Measurements from ENCODE around the gene ZNF415.
"Not testable (repeated sequence)": the region's sequence is repeated elsewhere in the genome, so short reads cannot be mapped to it uniquely, and the experiment has no call there.

ZNF415 gene

GRCh38 chr19:53147645-53148044, 14.9 kb upstream of the ZNF415 start:
- peaks cover 34 to 74% (median 55%) of the 10 kb centered on the region in 5 donors for H3K9me3 ChIP-seq (ENCODE audit: control insufficient read depth in 5 of 5, low read length in 5 of 5)
- H3K36me3 ChIP-seq (ENCODE audit: control insufficient read depth in 5 of 5, insufficient read depth in 5 of 5, low read length in 5 of 5) = peaks cover 37 to 70% (median 61%) of the 10 kb centered on the region in 5 donors
- H3K27me3 ChIP-seq (ENCODE audit: control insufficient read depth in 5 of 5, insufficient read depth in 4 of 5, low read length in 5 of 5) = no peaks in the 10 kb centered on the region
- no peak overlapping the region for H3K9ac ChIP-seq (ENCODE audit: low read length in 5 of 5)
- no peak overlapping the region for H3K27ac ChIP-seq (ENCODE audit: low read depth, low read length)
- no peaks in the 10 kb centered on the region for H3K4me1 ChIP-seq (ENCODE audit: control insufficient read depth in 5 of 5, insufficient read depth in 5 of 5, low read length in 5 of 5)
- H3K4me3 ChIP-seq (ENCODE audit: low read depth in 1 of 5, low read length in 5 of 5) = peak overlapping the region in 2 of 5 donors; percentile 3 to 14

DNA sequence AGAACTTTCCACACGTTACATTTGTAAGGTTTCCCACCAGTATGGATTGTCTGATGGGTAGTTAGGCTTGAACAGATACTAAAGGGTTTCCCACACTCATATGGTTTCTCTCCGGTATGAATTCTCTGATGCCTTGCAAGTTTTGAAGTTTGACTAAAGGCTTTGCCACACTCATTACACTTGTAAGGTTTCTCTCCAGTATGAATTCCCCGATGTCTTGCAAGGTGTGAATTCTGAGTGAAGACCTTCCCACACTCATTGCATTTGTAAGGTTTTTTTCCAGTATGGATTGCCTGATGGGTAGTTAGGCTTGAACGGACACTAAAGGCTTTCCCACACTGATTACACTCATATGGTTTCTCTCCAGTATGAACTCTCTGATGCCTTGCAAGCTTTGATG, 7.6 kb upstream of the ZNF415 start:
- no peak overlapping the region for H3K27ac ChIP-seq (ENCODE audit: low read depth, low read length)
- peaks cover 28 to 36% (median 30%) of the 10 kb centered on the region in 5 donors for H3K36me3 ChIP-seq (ENCODE audit: control insufficient read depth in 5 of 5, insufficient read depth in 5 of 5, low read length in 5 of 5)
- H3K27me3 ChIP-seq (ENCODE audit: control insufficient read depth in 5 of 5, insufficient read depth in 4 of 5, low read length in 5 of 5) = no peaks in the 10 kb centered on the region
- no peaks in the 10 kb centered on the region for H3K4me1 ChIP-seq (ENCODE audit: control insufficient read depth in 5 of 5, insufficient read depth in 5 of 5, low read length in 5 of 5)
- H3K9ac ChIP-seq (ENCODE audit: low read length in 5 of 5) = no peak overlapping the region
- peak overlapping the region; percentile 34 to 57 (median 55) for H3K4me3 ChIP-seq (ENCODE audit: low read depth in 1 of 5, low read length in 5 of 5)
- peaks cover 46 to 80% (median 71%) of the 10 kb centered on the region in 5 donors for H3K9me3 ChIP-seq (ENCODE audit: control insufficient read depth in 5 of 5, low read length in 5 of 5)

DNA sequence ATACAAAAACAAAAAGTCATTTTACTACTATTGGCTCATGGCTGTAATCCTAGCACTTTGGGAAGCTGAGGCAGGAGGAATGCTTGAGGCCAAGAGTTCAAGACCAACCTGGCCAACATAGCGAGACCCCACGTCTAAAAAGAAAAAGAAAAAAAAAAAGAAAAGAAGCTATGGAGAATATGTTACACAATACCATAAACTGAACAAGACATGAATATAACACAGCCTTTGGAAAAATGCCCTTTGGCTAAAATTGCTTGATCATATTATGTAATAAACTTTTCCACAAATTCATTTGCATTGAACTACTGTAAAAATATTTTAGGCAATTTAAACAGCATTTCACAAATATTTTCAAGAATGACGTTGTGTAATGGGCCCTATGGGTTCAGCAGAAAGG, 3.7 kb upstream of the ZNF415 start:
- H3K9me3 ChIP-seq (ENCODE audit: control insufficient read depth in 5 of 5, low read length in 5 of 5) = peaks cover 28 to 59% (median 41%) of the 10 kb centered on the region in 5 donors

GRCh38 chr19:53131727-53132126, 983 bp downstream of the ZNF415 start:
- H3K36me3 ChIP-seq (ENCODE audit: control insufficient read depth in 5 of 5, insufficient read depth in 5 of 5, low read length in 5 of 5) = peaks cover 0 to 2% (median 0%) of the 10 kb centered on the region in 5 donors
- H3K27ac ChIP-seq (ENCODE audit: low read depth, low read length) = no peak overlapping the region
- H3K4me3 ChIP-seq (ENCODE audit: low read depth in 1 of 5, low read length in 5 of 5) = peak overlapping the region; percentile 60 to 84 (median 80)
- peaks cover 2 to 25% (median 22%) of the 10 kb centered on the region in 5 donors for H3K4me1 ChIP-seq (ENCODE audit: control insufficient read depth in 5 of 5, insufficient read depth in 5 of 5, low read length in 5 of 5)
- H3K9ac ChIP-seq (ENCODE audit: low read length in 5 of 5) = peak overlapping the region in 4 of 5 donors; percentile 7 to 81 (median 74)
- peaks cover 0 to 16% (median 2%) of the 10 kb centered on the region in 5 donors for H3K9me3 ChIP-seq (ENCODE audit: control insufficient read depth in 5 of 5, low read length in 5 of 5)
- no peaks in the 10 kb centered on the region for H3K27me3 ChIP-seq (ENCODE audit: control insufficient read depth in 5 of 5, insufficient read depth in 4 of 5, low read length in 5 of 5)

More for the DNA sequence above, 3.7 kb upstream of the ZNF415 start:
- Histone ChIP-seq H3K36me3 (ENCODE audit: control insufficient read depth in 5 of 5, insufficient read depth in 5 of 5, low read length in 5 of 5) (peaks cover 4 to 10% (median 4%) of the 10 kb centered on the region in 5 donors), H3K27me3 (ENCODE audit: control insufficient read depth in 5 of 5, insufficient read depth in 4 of 5, low read length in 5 of 5) (no peaks in the 10 kb centered on the region), H3K27ac (ENCODE audit: low read depth, low read length) (no peak overlapping the region), H3K9ac (ENCODE audit: low read length in 5 of 5) (no peak overlapping the region), H3K4me1 (ENCODE audit: control insufficient read depth in 5 of 5, insufficient read depth in 5 of 5, low read length in 5 of 5) (peaks cover 2 to 19% (median 17%) of the 10 kb centered on the region in 5 donors), H3K4me3 (ENCODE audit: low read depth in 1 of 5, low read length in 5 of 5) (no peak overlapping the region)

- Histone ChIP-seq H3K4me3 (ENCODE audit: low read depth in 1 of 5, low read length in 5 of 5) (peak overlapping the region in 1 of 5 donors; percentile 83), H3K36me3 (ENCODE audit: control insufficient read depth in 5 of 5, insufficient read depth in 5 of 5, low read length in 5 of 5) (peaks cover 0 to 2% (median 0%) of the 10 kb centered on the region in 5 donors), H3K9ac (ENCODE audit: low read length in 5 of 5) (no peak overlapping the region), H3K4me1 (ENCODE audit: control insufficient read depth in 5 of 5, insufficient read depth in 5 of 5, low read length in 5 of 5) (peaks cover 2 to 25% (median 22%) of the 10 kb centered on the region in 5 donors), H3K27ac (ENCODE audit: low read depth, low read length) (no peak overlapping the region), H3K9me3 (ENCODE audit: control insufficient read depth in 5 of 5, low read length in 5 of 5) (peaks cover 0 to 12% (median 0%) of the 10 kb centered on the region in 5 donors), H3K27me3 (ENCODE audit: control insufficient read depth in 5 of 5, insufficient read depth in 4 of 5, low read length in 5 of 5) (no peaks in the 10 kb centered on the region)
These were observed 1.6 kb downstream of the ZNF415 start for GRCh38 chr19:53131085-53131590.

DNA sequence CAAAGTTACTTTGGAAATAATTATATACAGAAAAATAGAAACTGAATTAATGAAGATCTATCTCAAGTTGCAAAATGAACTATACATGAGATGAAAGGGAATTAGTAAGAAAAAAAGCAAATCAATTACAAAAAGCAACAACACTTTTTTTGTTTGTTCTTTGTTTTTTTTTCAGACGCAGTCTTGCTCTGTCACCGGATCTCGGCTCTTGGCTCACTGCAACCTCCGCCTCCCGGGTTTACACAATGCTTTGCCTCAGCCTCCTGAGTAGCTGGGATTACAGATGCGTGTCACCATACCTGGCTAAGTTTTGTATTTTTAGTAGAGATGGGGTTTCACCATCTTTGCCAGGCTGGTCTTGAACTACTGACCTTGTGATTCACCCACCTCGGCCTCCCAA, 2.2 kb downstream of the ZNF415 start:
- H3K4me3 ChIP-seq (ENCODE audit: low read depth in 1 of 5, low read length in 5 of 5) = no peak overlapping the region
- peaks cover 0 to 2% (median 0%) of the 10 kb centered on the region in 5 donors for H3K36me3 ChIP-seq (ENCODE audit: control insufficient read depth in 5 of 5, insufficient read depth in 5 of 5, low read length in 5 of 5)
- H3K27ac ChIP-seq (ENCODE audit: low read depth, low read length) = no peak overlapping the region
- H3K9me3 ChIP-seq (ENCODE audit: control insufficient read depth in 5 of 5, low read length in 5 of 5) = peaks cover 0 to 11% (median 0%) of the 10 kb centered on the region in 5 donors
- no peak overlapping the region for H3K9ac ChIP-seq (ENCODE audit: low read length in 5 of 5)
- peaks cover 2 to 25% (median 22%) of the 10 kb centered on the region in 5 donors for H3K4me1 ChIP-seq (ENCODE audit: control insufficient read depth in 5 of 5, insufficient read depth in 5 of 5, low read length in 5 of 5)
- no peaks in the 10 kb centered on the region for H3K27me3 ChIP-seq (ENCODE audit: control insufficient read depth in 5 of 5, insufficient read depth in 4 of 5, low read length in 5 of 5)

GRCh38 chr19:53126733-53127526, 5.8 kb downstream of the ZNF415 start:
- Histone ChIP-seq H3K4me1 (ENCODE audit: control insufficient read depth in 5 of 5, insufficient read depth in 5 of 5, low read length in 5 of 5) (peaks cover 2 to 13% (median 10%) of the 10 kb centered on the region in 5 donors), H3K36me3 (ENCODE audit: control insufficient read depth in 5 of 5, insufficient read depth in 5 of 5, low read length in 5 of 5) (peaks cover 0 to 12% (median 0%) of the 10 kb centered on the region in 5 donors)
- not testable (repeated sequence) for H3K27ac ChIP-seq (ENCODE audit: low read depth, low read length); H3K27me3 ChIP-seq (ENCODE audit: control insufficient read depth in 5 of 5, insufficient read depth in 4 of 5, low read length in 5 of 5); H3K9me3 ChIP-seq (ENCODE audit: control insufficient read depth in 5 of 5, low read length in 5 of 5); H3K4me3 ChIP-seq (ENCODE audit: low read depth in 1 of 5, low read length in 5 of 5); H3K9ac ChIP-seq (ENCODE audit: low read length in 5 of 5)

GRCh38 chr19:53123400-53123799, 9.3 kb downstream of the ZNF415 start:
- Histone ChIP-seq H3K27ac (ENCODE audit: low read depth, low read length) (no peak overlapping the region), H3K27me3 (ENCODE audit: control insufficient read depth in 5 of 5, insufficient read depth in 4 of 5, low read length in 5 of 5) (no peaks in the 10 kb centered on the region), H3K36me3 (ENCODE audit: control insufficient read depth in 5 of 5, insufficient read depth in 5 of 5, low read length in 5 of 5) (peaks cover 0 to 12% (median 3%) of the 10 kb centered on the region in 5 donors), H3K4me3 (ENCODE audit: low read depth in 1 of 5, low read length in 5 of 5) (no peak overlapping the region), H3K9ac (ENCODE audit: low read length in 5 of 5) (no peak overlapping the region), H3K9me3 (ENCODE audit: control insufficient read depth in 5 of 5, low read length in 5 of 5) (no peaks in the 10 kb centered on the region), H3K4me1 (ENCODE audit: control insufficient read depth in 5 of 5, insufficient read depth in 5 of 5, low read length in 5 of 5) (peaks cover 0 to 4% (median 0%) of the 10 kb centered on the region in 5 donors)

DNA sequence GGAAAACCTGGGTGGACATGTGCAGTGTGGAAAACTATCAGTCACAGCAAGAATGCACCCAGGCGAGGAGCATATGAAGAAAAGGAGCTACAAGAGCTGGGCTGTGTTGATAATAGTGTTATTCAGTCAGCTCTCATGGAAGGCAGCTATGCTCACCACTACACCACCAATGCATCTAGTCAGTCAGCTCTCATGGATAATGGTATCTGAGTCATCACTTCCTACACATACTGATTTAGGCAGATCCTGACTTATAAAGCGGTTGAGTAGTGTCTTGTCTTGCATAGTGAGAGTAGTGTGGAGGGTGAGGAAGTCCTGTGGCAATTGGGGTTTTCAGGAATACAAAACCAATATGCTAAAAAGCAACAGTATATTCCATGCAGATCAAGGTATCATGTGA, 20.4 kb downstream of the ZNF415 start:
- Histone ChIP-seq H3K36me3 (ENCODE audit: control insufficient read depth in 5 of 5, insufficient read depth in 5 of 5, low read length in 5 of 5) (peaks cover 28 to 44% (median 31%) of the 10 kb centered on the region in 5 donors), H3K9me3 (ENCODE audit: control insufficient read depth in 5 of 5, low read length in 5 of 5) (peaks cover 3 to 21% (median 8%) of the 10 kb centered on the region in 5 donors), H3K9ac (ENCODE audit: low read length in 5 of 5) (no peak overlapping the region), H3K4me3 (ENCODE audit: low read depth in 1 of 5, low read length in 5 of 5) (no peak overlapping the region), H3K27me3 (ENCODE audit: control insufficient read depth in 5 of 5, insufficient read depth in 4 of 5, low read length in 5 of 5) (no peaks in the 10 kb centered on the region), H3K27ac (ENCODE audit: low read depth, low read length) (no peak overlapping the region), H3K4me1 (ENCODE audit: control insufficient read depth in 5 of 5, insufficient read depth in 5 of 5, low read length in 5 of 5) (no peaks in the 10 kb centered on the region)

DNA sequence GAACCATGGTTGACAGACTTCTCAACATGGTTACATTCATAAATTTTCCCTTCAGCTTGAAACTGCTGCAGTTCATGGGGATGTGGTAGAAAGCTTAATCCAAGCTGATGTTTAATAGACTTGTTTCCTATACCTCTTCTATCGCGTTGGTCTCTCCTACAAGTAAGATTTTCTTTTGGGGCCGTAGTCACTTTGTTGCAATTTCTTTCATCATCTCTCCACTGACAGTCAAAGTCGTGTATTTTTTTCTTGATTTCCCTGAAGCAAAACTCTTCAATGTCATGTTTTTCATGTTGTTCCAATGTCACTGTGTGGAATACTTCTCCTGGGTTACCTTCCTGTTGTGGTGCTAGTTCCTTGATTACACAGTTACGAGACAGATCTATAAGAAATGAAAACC, 23.2 kb downstream of the ZNF415 start:
- H3K27ac ChIP-seq (ENCODE audit: low read depth, low read length) = no peak overlapping the region
- peaks cover 21 to 29% (median 24%) of the 10 kb centered on the region in 5 donors for H3K36me3 ChIP-seq (ENCODE audit: control insufficient read depth in 5 of 5, insufficient read depth in 5 of 5, low read length in 5 of 5)
- H3K4me1 ChIP-seq (ENCODE audit: control insufficient read depth in 5 of 5, insufficient read depth in 5 of 5, low read length in 5 of 5) = no peaks in the 10 kb centered on the region
- H3K9ac ChIP-seq (ENCODE audit: low read length in 5 of 5) = no peak overlapping the region
- H3K4me3 ChIP-seq (ENCODE audit: low read depth in 1 of 5, low read length in 5 of 5) = peak overlapping the region in 1 of 5 donors; percentile 12
- peaks cover 3 to 14% (median 5%) of the 10 kb centered on the region in 5 donors for H3K9me3 ChIP-seq (ENCODE audit: control insufficient read depth in 5 of 5, low read length in 5 of 5)
- H3K27me3 ChIP-seq (ENCODE audit: control insufficient read depth in 5 of 5, insufficient read depth in 4 of 5, low read length in 5 of 5) = no peaks in the 10 kb centered on the region

Measured in subcutaneous abdominal adipose tissue (tissue), 5 donors.